Endothelial cell of umbilical vein (primary cell): Measurements from ENCODE around the gene ZMIZ1. TPM values are rescaled to one million over a fixed set of nuclear protein-coding genes. Genes with fewer than 3 reads are reported as not detected.

Experiments used
- BruUV-seq: library from RNA; stranded (reverse); fragments of 400-500 nt; replicated peaks from 2 replicates; lab custom pipeline; 2021; lab: Mats Ljungman, UMichigan
- CTCF ChIA-PET: fragments of 300-600, 350-600 bp; sonication (Branson Sonifier 250); formaldehyde crosslinking; loops from one replicate; lab custom pipeline; 2021; ENCODE audit warnings: antibody characterized with exemption, inconsistent platforms; lab: Charles Lee
- POLR2A ChIA-PET: fragments of 300-600, 350-600 bp; sonication (Branson Sonifier 250); formaldehyde crosslinking; loops from one replicate; lab custom pipeline; 2021; ENCODE audit warnings: antibody characterized with exemption, inconsistent platforms; lab: Charles Lee
- DNase-seq: peaks from one replicate; pipeline ENCODE4 v3.0.0-alpha.2; 2011; ENCODE audit warnings: low read depth, low spot score
- FAIRE-seq: peaks from 2 replicates; lab custom pipeline; 2011; peaks lifted over from hg19 to GRCh38; lab: Jason Lieb, UNC
- H2AFZ ChIP-seq: 2 replicates; pipeline ENCODE4 v1.6.0; 2012; ENCODE audit warnings: low read depth, low read length, control low read depth, inconsistent platforms
- H3K27ac ChIP-seq: 2 replicates; pipeline ENCODE4 v1.5.1; 2011; ENCODE audit warnings: low read depth, mild to moderate bottlenecking, control low read depth, low read length, moderate library complexity; ENCODE audit not compliant: insufficient read depth
- H3K27me3 ChIP-seq, 2 experiments: 2 replicates each; pipeline versions ENCODE4 v1.6.0 to v1.6.1; 2011; ENCODE audit warnings: low read length in 2 of 2, mixed read lengths in 1 of 2; ENCODE audit not compliant: control insufficient read depth in 2 of 2, insufficient read depth in 2 of 2
- H3K36me3 ChIP-seq, 2 experiments: 2 replicates in 1 of 2; 3 replicates in 1 of 2; pipeline ENCODE4 v1.5.1; 2011; ENCODE audit warnings: low read length in 2 of 2, mild to moderate bottlenecking in 1 of 2, moderate library complexity in 1 of 2; ENCODE audit not compliant: control insufficient read depth in 2 of 2, insufficient read depth in 2 of 2; ENCODE audit errors: extremely low read depth in 1 of 2
- H3K4me1 ChIP-seq: 3 replicates; pipeline ENCODE4 v1.5.1; 2011; ENCODE audit warnings: mild to moderate bottlenecking, low read length; ENCODE audit not compliant: control insufficient read depth, insufficient read depth; ENCODE audit errors: extremely low read depth
- H3K4me2 ChIP-seq: 2 replicates; pipeline ENCODE4 v1.6.1; 2011; ENCODE audit warnings: low read length, control low read depth, mixed read lengths; ENCODE audit not compliant: insufficient read depth
- H3K4me3 ChIP-seq, 3 experiments: fragments of 200-600 bp in 1 of 3; sonication (generic), shearing (Covaris generic) in 1 of 3; replicated peaks in 1 of 3; 2 replicates each; pipeline ENCODE4 v1.5.1; 2011 to 2016; ENCODE audit warnings: control low read depth in 3 of 3, low read length in 3 of 3, mild to moderate bottlenecking in 2 of 3, inconsistent platforms in 1 of 3, low read depth in 1 of 3, moderate library complexity in 1 of 3; ENCODE audit not compliant: insufficient read depth in 1 of 3
- H3K79me2 ChIP-seq: 2 replicates; pipeline ENCODE4 v1.6.0; 2012; ENCODE audit warnings: low read length, inconsistent platforms; ENCODE audit not compliant: control insufficient read depth, insufficient read depth
- H3K9ac ChIP-seq: replicated peaks from 2 replicates; pipeline ENCODE3; 2011; ENCODE audit warnings: low read length, control low read depth; ENCODE audit not compliant: insufficient read depth; ENCODE audit errors: extremely low read depth
- H3K9me1 ChIP-seq: replicated peaks from 3 replicates; pipeline ENCODE4 v1.6.0; 2011; ENCODE audit warnings: mild to moderate bottlenecking, low read length; ENCODE audit not compliant: control insufficient read depth, insufficient read depth; ENCODE audit errors: extremely low read depth
- H3K9me3 ChIP-seq: replicated peaks from 2 replicates; pipeline ENCODE4 v1.5.1; 2012; ENCODE audit warnings: low read length, inconsistent platforms; ENCODE audit not compliant: control insufficient read depth, insufficient read depth
- H4K20me1 ChIP-seq: replicated peaks from 2 replicates; pipeline ENCODE3; 2011; ENCODE audit warnings: mild to moderate bottlenecking, low read length; ENCODE audit not compliant: control insufficient read depth, insufficient read depth; ENCODE audit errors: extremely low read depth
- EZH2 ChIP-seq: IDR thresholded peaks from 2 replicates; pipeline ENCODE4 v1.6.1; 2012; ENCODE audit warnings: borderline replicate concordance, low read depth, mild to moderate bottlenecking, moderate library complexity, low read length, inconsistent platforms; ENCODE audit not compliant: severe bottlenecking
- FOS ChIP-seq: IDR thresholded peaks from 2 replicates; pipeline ENCODE4 v1.6.1; 2011; ENCODE audit warnings: mild to moderate bottlenecking, low read length, moderate library complexity, borderline replicate concordance; ENCODE audit not compliant: insufficient read depth
- GATA2 ChIP-seq: IDR thresholded peaks from 2 replicates; pipeline ENCODE4 v1.7.0; 2011; ENCODE audit warnings: low read depth, mild to moderate bottlenecking, moderate library complexity, mixed read lengths, low read length; ENCODE audit not compliant: insufficient read length, insufficient read depth
- JUN ChIP-seq: IDR thresholded peaks from 2 replicates; pipeline ENCODE4 v1.6.1; 2011; ENCODE audit warnings: borderline replicate concordance, low read depth; ENCODE audit not compliant: insufficient read length, insufficient read depth
- MAX ChIP-seq: IDR thresholded peaks from 2 replicates; pipeline ENCODE4 v1.6.1; 2011; ENCODE audit not compliant: insufficient read depth, insufficient read length
- MYC ChIP-seq: IDR thresholded peaks from one replicate; pipeline ENCODE4 v1.6.1; 2011; ENCODE audit warnings: mild to moderate bottlenecking, low read depth, low read length
- POLR2A ChIP-seq: IDR thresholded peaks from 2 replicates; pipeline ENCODE4 v1.6.1; 2012; ENCODE audit warnings: low read depth, mild to moderate bottlenecking, control low read depth, low read length
- POLR2AphosphoS5 ChIP-seq: IDR thresholded peaks from 2 replicates; pipeline ENCODE4 v1.6.1; 2012; ENCODE audit warnings: low read depth, mild to moderate bottlenecking, control low read depth, low read length, moderate library complexity; ENCODE audit not compliant: insufficient read depth
- dilution Hi-C: fragments of 300-500 bp; cut with MboI; formaldehyde crosslinking; loops from one replicate; pipeline ENCODE4 v1.15.0; 2019; ENCODE audit warnings: low sequenced_read_pairs; ENCODE audit not compliant: extremely low pct_ligation_motif_present
- intact Hi-C: fragments of 100-400 bp; cut with micrococcal nuclease; formaldehyde crosslinking; loops from one replicate; pipeline ENCODE4 v1.10.0; 2022
- polyA plus RNA-seq, 4 experiments: library from polyadenylated mRNA; depleted of rRNA in 3 of 4; stranded (reverse) in 3 of 4; unstranded in 1 of 4; fragments of >200 nt; gene quantifications; 2 replicates each; pipeline versions ENCODE4 v1.2.1 to v1.2.3, GENCODE V29; 2011 to 2012; ENCODE audit warnings: missing spikeins in 1 of 4
- total RNA-seq: library from RNA; stranded (reverse); gene quantifications from 2 replicates; pipeline ENCODE4 v1.2.3, GENCODE V29; 2021

The ZMIZ1 gene
- total and polyA plus RNA-seq, 2 donors (not counting 3 experiments of a cell fraction or from before 2014, with no cell fraction given) = 12.5 to 46.7 TPM

GRCh38 chr10:79165070-79165778 lies 96.5 kb downstream of the ZMIZ1 start:
- no peak overlapping the region for H3K4me2 ChIP-seq
- no peak overlapping the region for H3K9ac ChIP-seq
- peaks cover 6% of the 10 kb centered on the region for H3K4me1 ChIP-seq
- H4K20me1 ChIP-seq = no peaks in the 10 kb centered on the region
- dilution Hi-C loops = no loop called here
- DNase-seq (no peak), FAIRE-seq (no peak)
- H3K9me1 ChIP-seq = no peaks in the 10 kb centered on the region
- H3K27me3 ChIP-seq = no peaks in the 10 kb centered on the region
- BruUV-seq = no TSS peak
- no peak overlapping the region for H3K4me3 ChIP-seq
- TF ChIP-seq JUN (no peak), MYC (no peak), EZH2 (no peak), GATA2 (no peak), FOS (no peak), POLR2A (no peak), POLR2AphosphoS5 (no peak), MAX (no peak)
- H3K36me3 ChIP-seq = peaks cover 0 to 47% of the 10 kb centered on the region in 2 experiments
- POLR2A ChIA-PET = no interaction called here
- no peak overlapping the region for H3K27ac ChIP-seq
- peaks cover 12% of the 10 kb centered on the region for H3K79me2 ChIP-seq
- H3K9me3 ChIP-seq = no peaks in the 10 kb centered on the region
- H2AFZ ChIP-seq = no peak overlapping the region
- CTCF ChIA-PET = interaction anchor here (1.9 kb wide), 1 partner anchor 12 kb away, joined by 4 read pairs; no protein-coding TSS in a partner anchor
- intact Hi-C loops = no loop called here
